HCT116 (cell line): Measurements from ENCODE around the gene NUCB1. TPM values are rescaled to one million over a fixed set of nuclear protein-coding genes. Genes with fewer than 3 reads are reported as not detected.

Experiments used
- ATAC-seq: fragments of 200-7000 bp; cut with Tn5 transposase; 2 replicates; pipeline ENCODE4 v1.9.1; 2020; ENCODE audit warnings: mild to moderate bottlenecking, moderate library complexity
- BruUV-seq: library from RNA; stranded (reverse); fragments of 400-500 nt; replicated peaks from 2 replicates; lab custom pipeline; 2021; lab: Mats Ljungman, UMichigan
- CTCF ChIA-PET: fragments of 300-600 bp; sonication (Branson Sonifier 250); formaldehyde crosslinking; loops from one replicate; lab custom pipeline; 2021; ENCODE audit warnings: antibody characterized with exemption; lab: Charles Lee
- POLR2A ChIA-PET: fragments of 300-600, 350-600 bp; sonication (Branson Sonifier 250); formaldehyde crosslinking; loops from one replicate; lab custom pipeline; 2021; ENCODE audit warnings: antibody characterized with exemption; lab: Charles Lee
- RAD21 ChIA-PET, 2 experiments: fragments of 300-600 bp; sonication (Branson Sonifier 250); formaldehyde crosslinking; loops; one replicate each; lab custom pipeline; 2023; ENCODE audit warnings: low total read pairs in 2 of 2; ENCODE audit not compliant: uncharacterized antibody in 2 of 2, unreplicated experiment in 2 of 2, low non-redundant PET in 1 of 2; lab: Charles Lee
- DNase-seq: peaks from one replicate; pipeline ENCODE4 v3.0.0-alpha.2; 2010; ENCODE audit warnings: low read depth, low spot score
- H2AFZ ChIP-seq: fragments of 200-600 bp; shearing (Covaris generic), sonication (generic); 2 replicates; pipeline ENCODE4 v1.6.1; 2017; ENCODE audit warnings: low read depth, mixed run types, mixed read lengths, antibody characterized with exemption, low read length; ENCODE audit not compliant: poor library complexity, severe bottlenecking
- H3K27ac ChIP-seq: 2 replicates; pipeline ENCODE4 v1.5.1; 2012; ENCODE audit warnings: low read depth, low read length
- H3K27me3 ChIP-seq: fragments of 200-600 bp; sonication (generic); 2 replicates; pipeline ENCODE4 v1.6.1; 2016; ENCODE audit warnings: mixed run types, low read length, mixed read lengths; ENCODE audit not compliant: insufficient read depth
- H3K36me3 ChIP-seq, 2 experiments: fragments of 200-500 bp in 1 of 2; fragments of 200-600 bp in 1 of 2; sonication (Bioruptor generic) in 1 of 2; sonication (generic) in 1 of 2; 2 replicates each; pipeline versions ENCODE4 v1.5.1 to v1.6.1; 2014 to 2016; ENCODE audit warnings: low read length in 2 of 2, inconsistent platforms in 1 of 2, mixed read lengths in 1 of 2, mixed run types in 1 of 2; ENCODE audit not compliant: insufficient read depth in 2 of 2, control insufficient read depth in 1 of 2
- H3K4me1 ChIP-seq, 2 experiments: fragments of 200-600 bp in 1 of 2; sonication (generic) in 1 of 2; 2 replicates each; pipeline versions ENCODE4 v1.5.1 to v1.6.1; 2012 to 2017; ENCODE audit warnings: low read length in 2 of 2, inconsistent platforms in 1 of 2, mild to moderate bottlenecking in 1 of 2, mixed read lengths in 1 of 2, mixed run types in 1 of 2, moderate library complexity in 1 of 2; ENCODE audit not compliant: insufficient read depth in 2 of 2, control insufficient read depth in 1 of 2
- H3K4me2 ChIP-seq: fragments of 200-600 bp; sonication (generic); 2 replicates; pipeline ENCODE4 v1.6.1; 2017; ENCODE audit warnings: mixed run types, low read length, mixed read lengths
- H3K4me3 ChIP-seq, 2 experiments: fragments of 200-600 bp in 1 of 2; sonication (generic) in 1 of 2; replicated peaks in 1 of 2; 2 replicates each; pipeline ENCODE4 v1.5.1; 2011 to 2016; ENCODE audit warnings: low read length in 2 of 2, control low read depth in 1 of 2, low read depth in 1 of 2, mild to moderate bottlenecking in 1 of 2, mixed read lengths in 1 of 2, mixed run types in 1 of 2
- H3K79me2 ChIP-seq: fragments of 200-600 bp; sonication (generic); 2 replicates; pipeline ENCODE4 v1.6.1; 2017; ENCODE audit warnings: mild to moderate bottlenecking, mixed run types, low read length, moderate library complexity, mixed read lengths; ENCODE audit not compliant: insufficient read depth
- H3K9ac ChIP-seq: fragments of 200-600 bp; sonication (generic); 2 replicates; pipeline ENCODE4 v1.6.1; 2016; ENCODE audit warnings: low read length, mixed read lengths
- H3K9me2 ChIP-seq: fragments of 200-600 bp; sonication (generic), shearing (Covaris generic); 2 replicates; pipeline ENCODE4 v1.6.1; 2017; ENCODE audit warnings: mixed run types, mild to moderate bottlenecking, moderate library complexity; ENCODE audit not compliant: insufficient read depth
- H3K9me3 ChIP-seq, 2 experiments: fragments of 200-500 bp in 1 of 2; fragments of 200-600 bp in 1 of 2; sonication (Bioruptor generic) in 1 of 2; sonication (generic) in 1 of 2; 2 replicates each; pipeline ENCODE4 v1.6.1; 2014 to 2017; ENCODE audit warnings: low read length in 2 of 2, mixed read lengths in 2 of 2, inconsistent platforms in 1 of 2, low read depth in 1 of 2, mild to moderate bottlenecking in 1 of 2, mixed run types in 1 of 2, moderate library complexity in 1 of 2; ENCODE audit not compliant: control insufficient read depth in 1 of 2, insufficient read depth in 1 of 2
- H4K20me1 ChIP-seq: fragments of 200-600 bp; sonication (generic), shearing (Covaris generic); 2 replicates; pipeline ENCODE4 v1.6.1; 2017; ENCODE audit warnings: mixed run types, mild to moderate bottlenecking, moderate library complexity; ENCODE audit not compliant: insufficient read depth
- CEBPB ChIP-seq: IDR thresholded peaks from 2 replicates; pipeline ENCODE4 v1.6.1; 2012; ENCODE audit warnings: low read depth
- EGR1 ChIP-seq: IDR thresholded peaks from 2 replicates; pipeline ENCODE4 v1.6.1; 2012; ENCODE audit warnings: low read depth
- ELF1 ChIP-seq: IDR thresholded peaks from 2 replicates; pipeline ENCODE4 v1.6.1; 2012; ENCODE audit warnings: low read depth, borderline replicate concordance
- EZH2phosphoT487 ChIP-seq: fragments of 200-600 bp; IDR thresholded peaks from 2 replicates; pipeline ENCODE4 v1.6.1; 2018; ENCODE audit warnings: antibody characterized with exemption, borderline replicate concordance
- JUND ChIP-seq: IDR thresholded peaks from 2 replicates; pipeline ENCODE4 v1.6.1; 2012
- MAX ChIP-seq: IDR thresholded peaks from 2 replicates; pipeline ENCODE4 v1.6.1; 2012
- RAD21 ChIP-seq: IDR thresholded peaks from 2 replicates; pipeline ENCODE4 v1.6.1; 2012; ENCODE audit warnings: low read depth, mild to moderate bottlenecking
- SIN3A ChIP-seq: IDR thresholded peaks from 2 replicates; pipeline ENCODE4 v1.6.1; 2012; ENCODE audit warnings: low read depth
- SRF ChIP-seq: IDR thresholded peaks from 2 replicates; pipeline ENCODE4 v1.6.1; 2012; ENCODE audit warnings: low read depth
- YY1 ChIP-seq: IDR thresholded peaks from 2 replicates; pipeline ENCODE4 v1.6.1; 2011; ENCODE audit warnings: low read length, low read depth, moderate library complexity, mild to moderate bottlenecking; ENCODE audit not compliant: insufficient replicate concordance; ENCODE audit errors: extremely low read depth
- ZNF274 ChIP-seq: fragments of 200-500 bp; sonication (Bioruptor generic); IDR thresholded peaks from 2 replicates; pipeline ENCODE4 v1.6.1; 2014; ENCODE audit warnings: mild to moderate bottlenecking, low read depth, low read length, inconsistent platforms
- intact Hi-C: fragments of 100-400 bp; cut with micrococcal nuclease; formaldehyde crosslinking; loops from 2 replicates; pipeline ENCODE4 v1.10.0; 2022
- total RNA-seq: library from RNA; stranded (reverse); gene quantifications from one replicate; pipeline ENCODE4 v1.2.1, GENCODE V29; 2021; ENCODE audit not compliant: unreplicated experiment

The NUCB1 gene
- total RNA-seq, 1 experiment from 2014 or later, result 88.8 TPM

GRCh38 chr19:48910803-48911202 is 10.7 kb downstream of the NUCB1 start:
- H3K4me3 ChIP-seq, result no peak overlapping the region
- H3K4me2 ChIP-seq, result no peak overlapping the region
- no peak for DNase-seq
- ATAC-seq, result no peak
- ChIA-PET POLR2A (no interaction called here), CTCF (no interaction called here), RAD21 (no interaction called here)
- intact Hi-C loops, result no loop called here
- H2AFZ ChIP-seq, result no peak overlapping the region
- no peaks in the 10 kb centered on the region for H4K20me1 ChIP-seq
- no peaks in the 10 kb centered on the region for H3K9me3 ChIP-seq
- no peaks in the 10 kb centered on the region for H3K9me2 ChIP-seq
- no peaks in the 10 kb centered on the region for H3K79me2 ChIP-seq
- no peak for TF ChIP-seq EGR1
- no peak for TF ChIP-seq SIN3A
- TF ChIP-seq SRF, result no peak
- TF ChIP-seq MAX, result no peak
- no peak for TF ChIP-seq ZNF274
- no peak for TF ChIP-seq ELF1
- TF ChIP-seq JUND, result no peak
- TF ChIP-seq RAD21, result no peak
- TF ChIP-seq CEBPB, result no peak
- TF ChIP-seq YY1, result no peak
- TF ChIP-seq EZH2phosphoT487, result no peak
- BruUV-seq, result no TSS peak
- H3K27me3 ChIP-seq, result no peaks in the 10 kb centered on the region
- no peaks in the 10 kb centered on the region for H3K4me1 ChIP-seq
- H3K27ac ChIP-seq, result no peak overlapping the region
- no peak overlapping the region for H3K9ac ChIP-seq
- H3K36me3 ChIP-seq, result peaks cover 7 to 18% of the 10 kb centered on the region in 2 experiments
